PC-9 (cell line): ENCODE results near the gene ERRFI1.

ENCODE experiments used
- EZH2 ChIP-seq: fragments of 200-600 bp; sonication (generic); IDR thresholded peaks from 2 replicates; pipeline ENCODE4 v1.8.0; 2017; ENCODE audit warnings: antibody characterized with exemption, low read depth
- TF ChIP-seq, protein P1 (sequence below): fragments of 200-600 bp; sonication (generic); conservative IDR thresholded peaks from 2 replicates; pipeline ENCODE4 v1.6.1; 2017; ENCODE audit warnings: mixed run types, antibody characterized with exemption, mild to moderate bottlenecking, moderate library complexity

DNA sequence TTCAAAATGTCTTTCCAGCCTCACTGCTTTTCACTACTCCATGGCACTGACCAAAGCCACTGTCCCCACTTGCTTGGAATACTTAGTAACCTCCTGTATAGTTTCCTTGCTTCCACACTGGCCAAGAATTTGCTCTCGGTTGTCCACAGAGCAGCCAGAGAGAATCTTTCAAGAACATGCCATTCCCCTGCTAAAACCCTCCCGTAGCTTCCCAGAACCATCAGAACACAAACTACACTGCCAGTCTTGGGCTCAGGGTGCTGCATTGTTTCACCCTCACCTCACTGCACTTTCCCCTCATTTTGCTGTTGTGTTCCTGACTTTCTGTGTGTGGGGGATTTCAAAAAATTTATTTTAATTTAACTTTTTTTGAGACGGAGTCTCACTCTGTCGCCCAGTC is 25.5 kb upstream of the ERRFI1 start:
- TF ChIP-seq, protein P1, sequence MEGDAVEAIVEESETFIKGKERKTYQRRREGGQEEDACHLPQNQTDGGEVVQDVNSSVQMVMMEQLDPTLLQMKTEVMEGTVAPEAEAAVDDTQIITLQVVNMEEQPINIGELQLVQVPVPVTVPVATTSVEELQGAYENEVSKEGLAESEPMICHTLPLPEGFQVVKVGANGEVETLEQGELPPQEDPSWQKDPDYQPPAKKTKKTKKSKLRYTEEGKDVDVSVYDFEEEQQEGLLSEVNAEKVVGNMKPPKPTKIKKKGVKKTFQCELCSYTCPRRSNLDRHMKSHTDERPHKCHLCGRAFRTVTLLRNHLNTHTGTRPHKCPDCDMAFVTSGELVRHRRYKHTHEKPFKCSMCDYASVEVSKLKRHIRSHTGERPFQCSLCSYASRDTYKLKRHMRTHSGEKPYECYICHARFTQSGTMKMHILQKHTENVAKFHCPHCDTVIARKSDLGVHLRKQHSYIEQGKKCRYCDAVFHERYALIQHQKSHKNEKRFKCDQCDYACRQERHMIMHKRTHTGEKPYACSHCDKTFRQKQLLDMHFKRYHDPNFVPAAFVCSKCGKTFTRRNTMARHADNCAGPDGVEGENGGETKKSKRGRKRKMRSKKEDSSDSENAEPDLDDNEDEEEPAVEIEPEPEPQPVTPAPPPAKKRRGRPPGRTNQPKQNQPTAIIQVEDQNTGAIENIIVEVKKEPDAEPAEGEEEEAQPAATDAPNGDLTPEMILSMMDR, result no peak
- no peak for TF ChIP-seq EZH2
